ENCODE data around the gene SLC37A1.

GRCh38 chr21:42489006-42489563 is 24.6 kb upstream of the SLC37A1 start:
- no peak for TF ChIP-seq POLR2AphosphoS5 (IDR thresholded peaks at IDR 0.05; ENCODE audit: low read depth)
- TF ChIP-seq, protein P1, sequence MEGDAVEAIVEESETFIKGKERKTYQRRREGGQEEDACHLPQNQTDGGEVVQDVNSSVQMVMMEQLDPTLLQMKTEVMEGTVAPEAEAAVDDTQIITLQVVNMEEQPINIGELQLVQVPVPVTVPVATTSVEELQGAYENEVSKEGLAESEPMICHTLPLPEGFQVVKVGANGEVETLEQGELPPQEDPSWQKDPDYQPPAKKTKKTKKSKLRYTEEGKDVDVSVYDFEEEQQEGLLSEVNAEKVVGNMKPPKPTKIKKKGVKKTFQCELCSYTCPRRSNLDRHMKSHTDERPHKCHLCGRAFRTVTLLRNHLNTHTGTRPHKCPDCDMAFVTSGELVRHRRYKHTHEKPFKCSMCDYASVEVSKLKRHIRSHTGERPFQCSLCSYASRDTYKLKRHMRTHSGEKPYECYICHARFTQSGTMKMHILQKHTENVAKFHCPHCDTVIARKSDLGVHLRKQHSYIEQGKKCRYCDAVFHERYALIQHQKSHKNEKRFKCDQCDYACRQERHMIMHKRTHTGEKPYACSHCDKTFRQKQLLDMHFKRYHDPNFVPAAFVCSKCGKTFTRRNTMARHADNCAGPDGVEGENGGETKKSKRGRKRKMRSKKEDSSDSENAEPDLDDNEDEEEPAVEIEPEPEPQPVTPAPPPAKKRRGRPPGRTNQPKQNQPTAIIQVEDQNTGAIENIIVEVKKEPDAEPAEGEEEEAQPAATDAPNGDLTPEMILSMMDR (IDR thresholded peaks at IDR 0.05; ENCODE audit: insufficient read depth, low read length): no peak
- no peak for TF ChIP-seq REST (IDR thresholded peaks at IDR 0.05; ENCODE audit: insufficient replicate concordance, low read depth)
- TF ChIP-seq GABPA (IDR thresholded peaks at IDR 0.05; ENCODE audit: low read depth): no peak
- no peak for TF ChIP-seq SPI1 (IDR thresholded peaks at IDR 0.05; ENCODE audit: borderline replicate concordance, low read depth)
